NCI-H446 (cell line): ENCODE measurements around the gene IGHMBP2.
A peak's percentile ranks its signal among the peaks of the same experiment; 100 is the strongest.

Source experiments
- DNase-seq, 2 experiments: peaks; one replicate each; lab custom pipeline; 2025; lab: John Stamatoyannopoulos, UW

The IGHMBP2 gene

GRCh38 chr11:68940651-68941323 is 37.1 kb downstream of the IGHMBP2 start:
- no peak for DNase-seq

- no peak for DNase-seq
These were observed 37.8 kb downstream of the IGHMBP2 start for GRCh38 chr11:68941324-68942094.

- no peak for DNase-seq
These were observed 38.5 kb downstream of the IGHMBP2 start for GRCh38 chr11:68942095-68942620.

DNA sequence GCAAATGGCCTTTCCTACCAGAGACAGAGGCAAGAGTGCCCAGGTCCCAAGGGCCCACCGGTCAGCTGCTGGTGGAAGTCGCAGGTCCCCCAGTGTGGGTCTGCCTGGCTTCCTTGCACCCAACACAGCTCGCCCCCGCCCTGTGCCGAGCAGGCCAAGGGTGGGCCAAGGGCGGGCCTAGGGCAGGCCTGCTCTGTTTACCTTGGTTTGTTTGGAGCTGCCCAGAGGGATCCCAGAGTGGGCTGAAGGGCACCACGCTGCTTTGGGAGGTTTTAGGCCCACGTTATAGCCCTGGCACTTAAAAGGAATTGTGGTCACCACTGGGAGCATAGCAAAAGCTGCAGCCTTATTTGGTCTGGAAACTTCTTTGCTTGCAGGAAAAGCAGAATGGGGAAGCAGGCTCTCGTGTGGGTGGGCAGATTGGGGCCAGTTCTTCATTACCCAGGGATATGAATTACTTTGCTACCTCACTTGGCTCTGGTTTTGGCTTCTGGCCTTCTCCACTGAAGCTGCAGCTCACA is 39.1 kb downstream of the IGHMBP2 start:
- no peak for DNase-seq

GRCh38 chr11:68946416-68947090 is 42.9 kb downstream of the IGHMBP2 start:
- DNase-seq = no peak

DNA sequence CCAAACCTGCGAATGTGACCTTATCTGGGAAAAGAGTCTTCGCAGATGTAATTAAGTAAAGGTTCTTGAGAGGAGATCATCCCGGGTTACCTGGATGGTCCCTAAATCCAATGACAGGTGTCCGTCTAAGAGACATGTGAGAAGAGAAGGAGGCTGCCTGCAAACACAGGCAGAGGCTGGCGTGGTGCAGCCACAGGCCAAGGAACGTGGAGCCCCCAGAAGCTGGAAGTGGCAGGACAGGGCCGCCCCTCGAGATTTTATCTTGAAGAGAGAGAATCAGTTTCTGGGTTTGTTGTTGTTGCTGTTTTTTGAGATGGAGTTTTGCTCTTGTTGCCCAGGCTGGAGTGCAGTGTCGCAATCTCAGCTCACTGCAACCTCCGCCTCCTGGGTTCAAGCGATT is 43.5 kb downstream of the IGHMBP2 start:
- no peak for DNase-seq

- no peak for DNase-seq
These were observed 44.8 kb downstream of the IGHMBP2 start for GRCh38 chr11:68948496-68948895.

GRCh38 chr11:68948935-68949334 is 45.2 kb downstream of the IGHMBP2 start:
- no peak for DNase-seq

DNA sequence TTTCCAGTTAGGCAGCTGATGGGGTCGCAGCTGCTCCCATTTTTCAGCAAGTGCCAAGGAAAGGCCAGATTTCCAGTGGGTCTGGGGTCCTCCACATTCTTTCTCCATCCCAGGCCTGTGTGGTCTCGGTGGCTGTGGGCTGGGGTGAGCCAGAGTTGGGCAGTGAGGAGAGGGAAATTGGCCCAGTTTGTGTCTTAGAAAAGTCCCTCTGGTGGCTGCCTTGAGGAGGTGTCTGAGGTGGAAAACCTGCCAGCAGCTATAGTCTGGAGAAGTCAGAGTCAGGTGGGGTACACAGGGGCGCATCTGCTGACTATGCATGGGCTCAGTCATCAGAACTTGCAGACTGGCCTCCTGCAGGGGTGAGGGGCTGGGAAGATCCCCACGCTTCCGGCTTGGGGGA is 46.6 kb downstream of the IGHMBP2 start:
- peak in 1 of 2 experiments; percentile 13 for DNase-seq

DNA sequence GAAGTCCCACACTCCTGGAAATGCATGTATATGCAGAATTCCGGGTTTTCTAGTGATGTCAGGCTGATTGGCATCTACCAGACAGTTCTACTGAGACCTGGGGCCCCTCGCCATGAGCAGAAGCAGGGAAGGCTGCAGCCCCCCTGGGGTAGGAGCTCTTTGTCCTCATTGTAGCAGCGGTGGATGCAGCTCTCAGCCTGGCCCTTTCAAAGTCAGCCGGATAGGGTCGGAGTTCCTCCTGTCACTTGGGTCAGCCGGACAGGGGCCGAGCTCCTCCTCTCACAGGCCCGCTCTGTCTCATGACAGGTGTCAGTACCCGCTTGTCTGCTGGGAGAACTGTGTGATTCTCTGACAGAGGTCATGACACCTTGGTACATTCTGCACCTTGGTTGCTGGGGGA is 47.1 kb downstream of the IGHMBP2 start:
- DNase-seq = no peak

GRCh38 chr11:68954836-68955606 is 51.3 kb downstream of the IGHMBP2 start:
- no peak for DNase-seq

DNA sequence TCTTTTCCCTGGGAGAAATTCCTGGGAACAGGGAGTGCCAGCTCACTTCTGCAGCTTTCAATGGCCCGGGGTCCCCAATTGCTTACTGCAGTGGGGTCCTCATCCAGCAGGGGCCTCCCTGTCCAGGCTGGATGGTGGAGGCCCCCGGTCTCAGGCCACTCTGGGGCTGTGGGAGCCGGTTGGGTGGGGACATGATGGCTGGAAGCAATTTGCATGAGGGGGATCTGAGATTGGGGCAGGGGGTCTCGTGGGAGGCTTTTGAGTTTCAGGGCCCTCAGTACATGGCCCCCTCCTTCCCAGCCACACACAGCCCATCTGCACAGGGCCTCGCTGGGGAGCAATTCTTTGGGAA is 51.9 kb downstream of the IGHMBP2 start:
- DNase-seq = no peak

- DNase-seq = no peak
These were observed 52.5 kb downstream of the IGHMBP2 start for GRCh38 chr11:68956142-68956541.

DNA sequence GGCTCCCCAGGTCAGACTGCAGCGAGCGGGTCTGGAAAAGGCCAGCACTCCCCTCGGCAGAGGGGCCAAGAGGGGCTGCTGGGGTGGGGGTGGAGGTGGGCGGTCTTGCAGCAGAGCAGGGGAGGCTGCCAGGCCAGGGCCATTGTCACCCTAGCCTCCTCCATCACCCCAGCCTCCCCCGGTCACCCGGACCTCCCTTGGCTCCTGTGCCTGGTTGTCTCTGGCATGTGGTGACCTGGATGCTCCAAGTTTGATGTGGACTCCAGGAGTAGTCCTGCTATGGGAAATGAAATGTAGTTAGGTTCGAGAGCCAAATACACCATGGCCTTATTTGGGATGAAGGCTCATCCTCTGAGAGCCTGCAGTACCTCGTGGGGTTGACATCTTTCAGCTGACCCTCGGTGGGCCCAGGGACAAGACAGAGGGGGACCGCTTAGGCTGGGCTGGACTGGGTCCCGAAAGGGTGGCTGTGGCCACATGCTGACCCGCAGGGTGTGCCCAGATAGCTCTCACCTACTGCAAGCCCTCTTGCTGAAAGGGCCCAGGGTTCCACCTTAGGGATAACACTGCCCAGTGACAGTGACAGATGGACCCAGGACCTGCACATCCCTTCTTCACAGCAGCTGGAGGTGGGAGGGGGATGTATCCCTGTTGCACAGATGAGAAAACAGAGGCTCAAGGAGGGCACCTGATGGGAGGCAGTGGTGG is 53.0 kb downstream of the IGHMBP2 start:
- no peak for DNase-seq

- no peak for DNase-seq
These were observed 54.5 kb downstream of the IGHMBP2 start for GRCh38 chr11:68958211-68958610.

DNA sequence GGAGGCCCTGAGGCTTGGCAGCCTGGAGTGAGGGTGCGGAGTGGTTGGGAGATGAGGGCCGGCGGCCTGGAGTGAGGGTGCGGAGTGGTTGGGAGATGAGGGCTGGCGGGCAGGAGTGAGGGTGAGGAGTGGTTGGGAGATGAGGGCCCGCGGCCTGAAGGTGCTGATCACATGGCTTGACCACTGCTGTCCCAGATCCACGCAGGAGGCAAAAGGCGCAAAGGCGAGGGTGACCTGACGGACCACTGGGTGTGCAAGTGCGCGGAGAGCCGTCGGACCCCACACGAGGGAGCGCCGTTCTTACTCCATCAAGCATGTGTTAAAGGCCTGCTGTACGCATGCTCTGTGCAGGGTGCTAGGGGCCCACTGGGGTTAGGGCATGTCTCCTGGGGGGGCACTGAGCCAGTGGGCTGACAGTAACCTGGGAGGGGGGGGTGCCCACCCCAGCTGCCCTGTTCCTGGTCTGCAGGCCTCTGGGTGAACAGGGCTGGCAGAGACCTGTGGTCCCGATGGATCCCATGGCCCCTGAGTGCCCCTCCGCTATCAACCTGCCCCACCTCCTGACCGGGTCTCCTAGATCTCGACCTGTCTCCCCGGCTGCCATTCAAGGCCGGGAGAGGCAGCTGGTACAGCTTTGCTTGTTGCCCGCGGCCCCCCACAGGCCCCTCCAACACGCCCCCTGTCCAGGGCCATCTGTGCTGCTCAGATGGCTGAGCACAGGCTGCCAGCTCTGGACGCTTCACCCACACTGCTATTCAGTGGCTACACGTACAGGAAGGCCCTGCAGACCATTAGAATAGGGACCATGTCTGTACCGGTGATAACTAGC is 56.0 kb downstream of the IGHMBP2 start:
- DNase-seq = no peak

GRCh38 chr11:68960294-68961071 is 56.8 kb downstream of the IGHMBP2 start:
- DNase-seq = no peak

DNA sequence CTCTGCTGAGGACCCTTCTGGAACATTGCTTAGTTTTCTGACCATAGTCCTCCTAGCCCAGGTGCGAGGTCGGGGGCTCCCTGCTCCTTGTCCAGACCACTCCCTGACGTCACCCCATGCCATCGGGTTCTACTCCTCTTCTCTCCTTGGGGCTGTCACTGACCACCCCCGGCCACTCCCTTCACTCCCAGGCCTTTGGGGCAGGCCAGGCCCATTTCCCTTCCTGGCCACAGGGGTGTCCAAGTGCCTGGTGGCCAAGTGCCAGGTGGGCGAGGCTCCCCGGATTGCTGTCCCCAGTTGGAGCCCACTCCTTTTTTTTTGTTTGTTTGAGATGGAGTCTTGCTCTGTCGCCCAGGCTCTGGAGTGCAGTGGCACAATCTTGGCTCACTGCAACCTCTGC is 57.6 kb downstream of the IGHMBP2 start:
- no peak for DNase-seq

DNA sequence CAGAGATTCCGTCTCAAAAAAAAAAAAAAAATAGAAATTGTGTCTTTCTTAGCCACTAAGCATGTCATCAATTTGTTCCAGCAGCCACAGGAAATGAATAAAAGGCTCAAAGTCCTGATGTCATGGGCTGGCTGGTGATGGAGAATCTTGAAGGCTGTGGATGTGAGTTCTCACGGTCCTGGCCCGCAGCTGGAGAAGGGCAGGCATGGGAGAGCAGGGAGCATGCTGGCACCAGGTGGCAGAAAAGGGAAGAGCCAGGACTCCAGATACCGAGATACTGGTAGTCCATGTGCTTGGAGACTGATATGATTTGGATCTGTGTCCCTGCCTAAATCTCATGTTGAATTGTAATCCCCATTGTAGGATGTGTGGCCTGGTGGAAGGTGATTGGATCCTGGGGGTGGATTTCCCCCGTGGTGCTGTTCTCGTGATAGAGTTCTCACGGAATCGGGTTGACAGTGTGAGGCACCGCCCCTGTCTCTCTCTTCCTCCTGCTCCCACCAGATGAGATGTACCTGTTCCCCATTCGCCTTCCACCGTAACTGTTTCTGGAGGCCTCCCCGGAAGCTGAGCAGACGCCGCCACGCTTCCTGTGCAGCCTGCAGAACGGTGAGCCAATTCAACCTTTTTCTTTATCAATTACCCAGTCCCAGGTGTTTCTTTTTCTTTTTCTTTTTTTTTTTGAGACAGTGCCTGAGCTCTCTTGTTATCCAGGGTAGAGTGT is 59.0 kb downstream of the IGHMBP2 start:
- no peak for DNase-seq
